Heart left ventricle (tissue), 13 donors: ENCODE results near the gene GOSR2.

Experiments used
- POLR2A ChIP-seq, 2 donors: fragments of 450-650 bp; IDR thresholded peaks; one replicate each; pipeline ENCODE4 v1.6.1; 2017; ENCODE audit warnings: antibody characterized with exemption in 2 of 2, mild to moderate bottlenecking in 2 of 2, moderate library complexity in 2 of 2
- TF ChIP-seq, protein P1 (sequence below), 12 donors: fragments of 200-600 bp; sonication (generic) in 4 of 12; IDR thresholded peaks; one replicate each; pipeline versions ENCODE4 v1.5.0 to v1.8.0; 2018 to 2022; ENCODE audit warnings: antibody characterized with exemption in 12 of 12, mild to moderate bottlenecking in 5 of 12
- donor health status: ischemic (EF 13 %, LVEDD 7.1; RV severe dilation, severe dysfunction).
- donor health status: DM: no; HTN: yes; CAD: no.
- donor health status: DM: no; HTN: no; CAD: no.
- donor health status: ischemic (EF 25% LVEDD 6.9; RV normal size, moderate dysfunction).
- donor health status: ischemic (EF 25% LVEDD 5.7; RV mildly dilated, moderate dysfunction).
- donor health status: ischemic (EF 35%, LVEDD 5.7; RV mildly dilated, moderate dysfunction).
- donor health status: nonischemic (EF 11% LVEDD 7.7; RV severe dilation, severe dysfunction).
- donor health status: DM: yes; HTN: yes; CAD: no.
- donor health status: PGD.
- donor health status: ischemic (EF 29% LVEDD 5.4; RV normal size, mild dysfunction).
- donor health status: nonischemic (EF 23%, LVEDD 6.1; RV moderate dilation, normal function).

DNA sequence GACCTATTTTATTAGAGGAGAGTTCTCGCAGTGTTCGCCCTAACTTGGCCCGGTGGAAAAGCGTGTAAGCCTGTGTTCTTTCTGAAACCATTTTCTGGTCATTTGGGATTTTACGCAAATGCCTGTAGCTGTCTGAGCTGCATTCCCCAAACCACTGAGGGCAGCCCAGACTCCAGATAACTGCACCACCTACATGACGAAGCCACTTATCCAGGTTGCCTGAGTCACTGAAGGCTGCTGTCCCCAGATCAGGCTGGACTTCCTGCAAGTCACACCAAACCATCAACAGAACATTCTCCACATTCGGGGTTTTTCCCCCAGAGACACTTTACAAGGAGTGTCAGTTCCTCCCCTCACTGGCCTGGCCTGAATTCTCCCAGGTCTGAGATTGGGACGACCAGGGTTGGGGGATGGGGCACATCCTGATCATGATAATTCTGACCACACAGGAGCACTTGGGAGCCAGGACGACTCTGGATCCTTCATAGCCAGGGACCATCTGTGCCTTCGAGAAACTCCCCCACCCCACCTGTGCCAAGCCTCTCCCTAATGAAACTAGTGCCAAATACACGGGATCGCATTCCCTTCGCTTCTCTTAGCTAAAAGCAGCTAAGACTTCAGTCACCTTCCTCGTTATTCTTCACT lies 53.8 kb downstream of the GOSR2 start:
- TF ChIP-seq, protein P1, sequence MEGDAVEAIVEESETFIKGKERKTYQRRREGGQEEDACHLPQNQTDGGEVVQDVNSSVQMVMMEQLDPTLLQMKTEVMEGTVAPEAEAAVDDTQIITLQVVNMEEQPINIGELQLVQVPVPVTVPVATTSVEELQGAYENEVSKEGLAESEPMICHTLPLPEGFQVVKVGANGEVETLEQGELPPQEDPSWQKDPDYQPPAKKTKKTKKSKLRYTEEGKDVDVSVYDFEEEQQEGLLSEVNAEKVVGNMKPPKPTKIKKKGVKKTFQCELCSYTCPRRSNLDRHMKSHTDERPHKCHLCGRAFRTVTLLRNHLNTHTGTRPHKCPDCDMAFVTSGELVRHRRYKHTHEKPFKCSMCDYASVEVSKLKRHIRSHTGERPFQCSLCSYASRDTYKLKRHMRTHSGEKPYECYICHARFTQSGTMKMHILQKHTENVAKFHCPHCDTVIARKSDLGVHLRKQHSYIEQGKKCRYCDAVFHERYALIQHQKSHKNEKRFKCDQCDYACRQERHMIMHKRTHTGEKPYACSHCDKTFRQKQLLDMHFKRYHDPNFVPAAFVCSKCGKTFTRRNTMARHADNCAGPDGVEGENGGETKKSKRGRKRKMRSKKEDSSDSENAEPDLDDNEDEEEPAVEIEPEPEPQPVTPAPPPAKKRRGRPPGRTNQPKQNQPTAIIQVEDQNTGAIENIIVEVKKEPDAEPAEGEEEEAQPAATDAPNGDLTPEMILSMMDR (IDR thresholded peaks at IDR 0.05) = no peak
- no peak for TF ChIP-seq POLR2A (IDR thresholded peaks at IDR 0.05)
